GM13977 (cell line): ENCODE results near the gene RYR3.

Experiments
- DNase-seq: peaks from one replicate; pipeline ENCODE4 v3.0.0; 2012; ENCODE audit warnings: low spot score
- in situ Hi-C: fragments of 300-500 bp; cut with MboI; formaldehyde crosslinking; loops from one replicate; pipeline ENCODE4 v1.12.0; 2022; ENCODE audit warnings: low sequenced_read_pairs, low pct_unique_long_range_greater_than_20kb, mixed read lengths, inconsistent platforms; ENCODE audit not compliant: unreplicated experiment
- TF ChIP-seq, protein P1 (sequence below): IDR thresholded peaks from 2 replicates; pipeline ENCODE4 v1.5.1; 2012; ENCODE audit warnings: mild to moderate bottlenecking, control low read depth; ENCODE audit not compliant: insufficient read depth; ENCODE audit errors: extremely low read depth, missing control alignments

The RYR3 gene

DNA sequence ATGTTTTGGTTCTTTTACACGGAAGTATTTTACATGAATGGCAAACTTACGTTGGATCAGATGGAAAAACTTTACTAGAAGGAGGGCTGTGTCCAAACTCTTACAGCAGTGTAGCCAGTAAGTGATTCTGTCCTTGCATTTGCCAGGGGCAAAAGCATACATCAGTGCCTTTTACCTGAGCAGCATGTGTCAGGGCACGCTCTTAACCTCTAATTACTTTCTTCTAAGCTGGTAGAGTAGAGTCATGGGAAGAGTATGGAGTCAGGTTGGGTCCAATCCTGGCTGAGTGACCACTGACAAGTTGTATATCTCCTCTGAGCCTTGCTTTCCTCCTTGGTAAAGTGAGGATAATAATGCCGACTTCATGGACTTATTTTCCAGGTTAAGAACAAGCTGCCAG lies 47.1 kb downstream of the RYR3 start:
- TF ChIP-seq, protein P1, sequence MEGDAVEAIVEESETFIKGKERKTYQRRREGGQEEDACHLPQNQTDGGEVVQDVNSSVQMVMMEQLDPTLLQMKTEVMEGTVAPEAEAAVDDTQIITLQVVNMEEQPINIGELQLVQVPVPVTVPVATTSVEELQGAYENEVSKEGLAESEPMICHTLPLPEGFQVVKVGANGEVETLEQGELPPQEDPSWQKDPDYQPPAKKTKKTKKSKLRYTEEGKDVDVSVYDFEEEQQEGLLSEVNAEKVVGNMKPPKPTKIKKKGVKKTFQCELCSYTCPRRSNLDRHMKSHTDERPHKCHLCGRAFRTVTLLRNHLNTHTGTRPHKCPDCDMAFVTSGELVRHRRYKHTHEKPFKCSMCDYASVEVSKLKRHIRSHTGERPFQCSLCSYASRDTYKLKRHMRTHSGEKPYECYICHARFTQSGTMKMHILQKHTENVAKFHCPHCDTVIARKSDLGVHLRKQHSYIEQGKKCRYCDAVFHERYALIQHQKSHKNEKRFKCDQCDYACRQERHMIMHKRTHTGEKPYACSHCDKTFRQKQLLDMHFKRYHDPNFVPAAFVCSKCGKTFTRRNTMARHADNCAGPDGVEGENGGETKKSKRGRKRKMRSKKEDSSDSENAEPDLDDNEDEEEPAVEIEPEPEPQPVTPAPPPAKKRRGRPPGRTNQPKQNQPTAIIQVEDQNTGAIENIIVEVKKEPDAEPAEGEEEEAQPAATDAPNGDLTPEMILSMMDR = no peak
- no peak for DNase-seq
- in situ Hi-C loops = no loop called here

DNA sequence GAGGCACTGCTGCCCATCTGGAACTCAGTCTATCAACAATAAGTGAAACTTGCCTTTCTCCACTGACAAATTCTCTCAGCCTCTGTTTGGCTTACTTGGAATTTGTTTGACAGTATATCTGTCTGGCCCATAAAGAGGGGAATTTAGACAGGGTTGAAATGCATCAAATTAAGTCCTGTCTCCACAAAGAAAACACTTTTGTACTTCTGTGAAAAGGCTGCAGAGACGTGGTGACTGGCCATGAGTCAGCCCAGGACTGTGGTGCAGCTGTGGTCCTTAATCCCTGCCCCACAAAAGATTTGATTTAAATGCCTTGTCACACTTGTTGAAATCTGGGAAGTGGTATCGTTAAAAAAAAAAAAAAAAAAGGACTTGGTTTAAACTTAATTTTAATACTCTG lies 47.5 kb downstream of the RYR3 start:
- in situ Hi-C loops = no loop called here
- TF ChIP-seq, protein P1 = no peak
- DNase-seq = no peak

DNA sequence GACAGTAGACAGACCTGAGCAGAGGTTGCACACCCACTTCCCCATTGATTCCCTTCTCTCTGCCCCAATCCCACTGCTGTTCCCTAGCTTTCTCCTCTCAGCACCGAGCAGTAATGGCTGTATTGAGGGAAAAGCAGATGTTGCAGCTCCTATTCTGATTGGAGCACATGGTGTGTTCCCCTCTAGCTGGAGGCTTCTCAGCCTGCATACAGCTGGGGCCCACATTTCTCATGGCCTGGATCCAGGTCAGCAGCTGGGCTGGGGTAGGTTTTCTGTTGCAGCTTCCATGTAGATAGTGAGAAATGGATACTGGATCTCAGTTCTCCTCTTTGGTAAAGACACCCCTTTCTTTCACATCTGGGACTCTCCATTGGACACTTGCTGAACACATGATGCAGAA lies 50.1 kb downstream of the RYR3 start:
- DNase-seq = no peak
- TF ChIP-seq, protein P1 = no peak
- in situ Hi-C loops = no loop called here

DNA sequence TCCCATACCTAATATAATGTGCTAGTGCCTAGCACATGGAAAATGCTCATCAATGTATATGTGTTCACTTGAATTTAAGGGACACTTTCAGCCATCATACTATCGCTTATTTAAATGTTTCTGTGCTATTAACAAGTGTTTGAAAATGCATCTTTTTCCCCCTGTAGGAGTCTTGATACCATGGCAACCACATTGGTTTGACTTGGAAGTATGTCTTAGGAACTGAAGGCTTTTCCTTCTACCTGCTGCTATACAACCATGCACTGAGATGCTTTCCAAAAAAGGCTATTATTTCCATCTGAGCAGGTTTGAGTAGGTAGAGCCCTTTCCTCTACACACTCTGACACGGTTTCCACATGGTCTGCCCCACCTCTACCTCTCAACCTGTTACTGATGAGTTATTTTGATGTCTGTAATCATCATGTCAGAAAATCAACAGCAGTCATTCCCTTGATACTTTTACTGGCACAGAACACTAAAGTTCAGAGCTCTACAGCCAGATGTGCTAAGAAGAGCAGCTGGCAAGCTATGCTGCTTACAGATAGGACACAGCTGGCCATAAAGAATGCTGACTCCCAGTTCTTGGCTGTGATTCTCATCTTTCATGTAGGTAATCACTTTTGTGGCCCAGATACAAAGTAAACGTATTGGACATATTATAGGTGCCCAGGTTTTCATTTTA lies 59.3 kb downstream of the RYR3 start:
- in situ Hi-C loops = no loop called here
- TF ChIP-seq, protein P1 = no peak
- DNase-seq = no peak

DNA sequence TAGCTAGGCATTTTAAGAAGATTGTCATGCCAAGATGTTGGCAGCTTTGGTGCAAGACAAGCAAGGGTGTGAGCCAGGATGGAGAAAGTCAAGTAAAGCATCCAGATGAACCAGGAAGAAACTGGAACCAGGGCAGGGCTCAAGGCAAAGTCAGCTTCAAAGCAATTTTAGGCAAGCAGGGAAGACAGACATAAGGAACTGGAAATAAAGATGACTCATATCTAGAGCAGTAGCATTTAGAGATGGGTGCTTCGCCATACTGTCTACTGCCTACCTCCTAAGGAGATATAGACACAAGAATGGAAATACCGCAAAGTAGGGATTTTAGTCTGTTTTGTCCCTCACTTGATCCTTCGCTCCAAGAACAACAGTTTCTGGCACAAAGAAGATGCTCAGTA lies 59.9 kb downstream of the RYR3 start:
- no peak for DNase-seq
- TF ChIP-seq, protein P1 = no peak
- in situ Hi-C loops = no loop called here

DNA sequence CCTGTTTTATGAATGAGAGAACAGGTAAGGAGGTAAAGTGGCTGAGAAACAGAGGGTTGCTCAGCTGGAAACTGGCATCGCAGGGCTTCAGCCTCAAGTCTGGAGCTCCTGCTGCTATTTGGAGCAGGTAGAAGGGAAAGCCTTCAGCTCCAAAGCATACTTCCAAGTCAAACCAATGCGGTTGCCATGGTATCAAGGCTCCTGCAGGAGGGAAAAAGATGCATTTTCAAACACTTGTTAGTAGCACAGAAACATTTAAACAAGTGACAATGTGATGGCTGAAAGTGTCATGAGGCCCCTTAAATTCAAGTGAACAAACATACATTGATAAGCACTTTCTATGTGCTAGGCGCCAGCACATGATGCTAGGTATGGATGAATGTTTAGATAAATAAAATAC lies 60.4 kb downstream of the RYR3 start:
- TF ChIP-seq, protein P1 = no peak
- in situ Hi-C loops = no loop called here
- no peak for DNase-seq
